MM.1S (cell line): Measurements from ENCODE around the gene BSG.

Experiments
- CTCF ChIP-seq: fragments of 300-600 bp; sonication (generic); IDR thresholded peaks from 2 replicates; pipeline ENCODE4 v1.5.1; 2016; ENCODE audit warnings: antibody characterized with exemption, low read length, mixed read lengths
- EZH2 ChIP-seq: fragments of 300-600 bp; sonication (generic); optimal IDR thresholded peaks from 2 replicates; pipeline ENCODE3; 2017; ENCODE audit warnings: low read depth, mild to moderate bottlenecking, antibody characterized with exemption, low read length, mixed read lengths
- EZH2phosphoT487 ChIP-seq: fragments of 300-600 bp; sonication (generic); IDR thresholded peaks from 2 replicates; pipeline ENCODE4 v1.6.1; 2018; ENCODE audit warnings: antibody characterized with exemption, low read length

- no peak for TF ChIP-seq EZH2
- no peak for TF ChIP-seq CTCF
- TF ChIP-seq EZH2phosphoT487: no peak
Measured at GRCh38 chr19:522726-523125, 49.7 kb upstream of the BSG start.
